GM15510 (cell line): Measurements from ENCODE around the gene ZNF530.

ENCODE experiments used
- POLR2A ChIP-seq: IDR thresholded peaks from 3 replicates; pipeline ENCODE4 v1.6.1; 2011; ENCODE audit warnings: borderline replicate concordance; ENCODE audit not compliant: insufficient read length; ENCODE audit errors: extremely low read depth

Gene ZNF530

GRCh38 chr19:57583521-57584416 lies 15.9 kb upstream of the ZNF530 start, which contains the start of gene ZIK1:
ZIK1 (plus strand) TSS chr19:57584145; CDS start chr19:57584357, 212 bp downstream.
- peak; percentile 21 for TF ChIP-seq POLR2A

- no peak for TF ChIP-seq POLR2A
These were observed 12.2 kb upstream of the ZNF530 start for GRCh38 chr19:57587529-57587928.

GRCh38 chr19:57599377-57599760 lies 316 bp upstream of the ZNF530 start:
- no peak for TF ChIP-seq POLR2A

DNA sequence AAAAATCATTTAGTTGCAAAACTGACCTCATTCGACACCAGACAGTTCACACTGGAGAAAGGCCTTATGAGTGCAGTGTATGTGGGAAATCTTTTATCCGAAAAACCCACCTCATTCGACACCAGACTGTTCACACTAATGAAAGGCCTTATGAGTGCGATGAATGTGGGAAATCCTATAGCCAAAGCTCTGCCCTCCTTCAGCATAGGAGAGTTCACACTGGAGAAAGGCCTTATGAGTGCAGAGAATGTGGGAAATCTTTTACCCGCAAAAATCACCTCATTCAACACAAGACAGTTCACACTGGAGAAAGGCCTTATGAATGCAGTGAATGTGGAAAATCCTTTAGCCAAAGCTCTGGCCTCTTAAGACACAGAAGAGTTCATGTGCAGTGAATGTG lies 7.2 kb downstream of the ZNF530 start:
- no peak for TF ChIP-seq POLR2A

DNA sequence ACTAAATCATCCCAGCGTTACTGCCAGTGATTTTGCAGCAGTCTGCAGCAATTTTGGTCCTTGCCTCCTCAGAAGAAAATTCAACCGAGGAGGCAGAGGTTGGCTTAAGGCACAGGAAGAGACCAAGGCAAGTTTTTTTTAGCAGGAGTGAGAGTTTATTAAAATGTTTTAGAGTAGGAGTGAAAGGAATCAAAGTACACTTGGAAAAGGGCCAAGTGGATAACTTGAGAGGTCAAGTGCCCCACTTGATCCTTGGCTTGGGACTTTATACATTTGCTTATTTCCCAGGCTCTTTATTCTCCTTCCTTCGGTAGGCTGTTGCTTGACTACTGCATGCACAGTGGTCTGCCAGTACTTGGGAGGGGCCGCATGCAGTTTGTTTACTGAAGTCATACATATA lies 11.4 kb downstream of the ZNF530 start:
- no peak for TF ChIP-seq POLR2A

GRCh38 chr19:57613941-57614743 lies 14.5 kb downstream of the ZNF530 start, which contains the start of gene ZNF134:
ZNF134 (plus strand) TSS chr19:57614242; CDS start chr19:57619469, 5,227 bp downstream.
- peak; percentile 60 for TF ChIP-seq POLR2A

DNA sequence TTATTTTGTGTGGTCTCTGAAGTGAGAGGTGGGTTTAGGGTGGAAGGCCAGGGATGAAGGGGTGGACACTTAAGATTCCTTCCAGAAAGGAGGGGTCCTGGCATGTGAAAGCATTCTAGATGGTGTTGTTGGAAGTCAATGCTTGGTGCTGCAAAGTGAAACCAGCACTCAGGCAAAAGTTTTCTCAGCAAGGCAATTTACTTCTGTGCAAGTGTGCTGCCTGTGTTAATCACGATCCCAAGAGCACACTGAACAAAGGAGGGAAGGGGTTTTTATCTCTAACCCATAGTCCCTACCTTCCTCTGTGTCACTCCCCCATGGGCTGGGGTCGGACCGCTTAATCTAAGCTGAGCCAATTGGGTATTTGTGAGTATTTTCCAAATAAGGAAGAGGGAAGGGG lies 15.7 kb downstream of the ZNF530 start:
- no peak for TF ChIP-seq POLR2A

- TF ChIP-seq POLR2A: no peak
These were observed 21.1 kb downstream of the ZNF530 start for GRCh38 chr19:57620673-57621348.

GRCh38 chr19:57623091-57623490 lies 23.4 kb downstream of the ZNF530 start:
- TF ChIP-seq POLR2A: no peak

GRCh38 chr19:57632987-57633831 lies 33.5 kb downstream of the ZNF530 start, which contains the start of gene ZNF211:
ZNF211 (plus strand) TSS chr19:57633168; CDS start chr19:57633347, 179 bp downstream.
- peak; percentile 69 for TF ChIP-seq POLR2A

DNA sequence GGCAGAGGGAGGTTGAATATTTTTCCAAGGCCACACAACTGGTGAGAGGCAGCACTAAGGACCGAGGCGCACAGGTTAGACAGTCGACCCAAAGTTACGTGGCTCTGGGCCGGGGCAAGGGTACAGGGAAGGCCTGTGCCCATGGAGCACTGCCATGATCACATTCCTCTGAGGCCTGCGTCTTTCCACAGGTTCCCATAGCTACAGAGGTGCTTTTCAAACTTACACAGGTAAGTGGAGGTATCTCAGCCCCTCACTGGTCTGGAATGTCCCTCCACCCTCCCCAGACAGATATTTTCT lies 34.1 kb downstream of the ZNF530 start:
- no peak for TF ChIP-seq POLR2A

DNA sequence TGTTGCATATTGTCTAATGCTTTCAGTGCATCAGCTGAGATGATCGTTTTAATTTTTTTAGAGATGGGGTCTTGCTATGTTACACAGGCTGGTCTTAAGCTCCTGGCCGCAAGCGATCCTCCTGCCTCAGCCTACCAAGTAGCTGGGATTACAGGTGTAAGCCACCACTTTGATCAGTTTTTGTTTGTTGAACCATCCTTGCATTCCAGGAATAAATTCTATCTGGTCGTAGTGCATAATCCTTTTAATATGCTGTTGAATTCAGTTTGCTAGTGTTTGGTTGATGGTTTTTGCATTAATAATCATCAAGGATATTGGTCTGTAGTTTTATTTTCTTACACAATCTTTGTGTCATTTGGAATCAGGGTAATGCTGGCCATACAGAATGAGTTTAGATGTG lies 37.7 kb downstream of the ZNF530 start:
- no peak for TF ChIP-seq POLR2A

GRCh38 chr19:57641715-57642234 lies 42.1 kb downstream of the ZNF530 start:
- no peak for TF ChIP-seq POLR2A
